ENCODE results near the gene TAF13.

Gene TAF13

GRCh38 chr1:109105881-109106280 lies 30.1 kb upstream of the TAF13 start:
- TF ChIP-seq, protein P1, sequence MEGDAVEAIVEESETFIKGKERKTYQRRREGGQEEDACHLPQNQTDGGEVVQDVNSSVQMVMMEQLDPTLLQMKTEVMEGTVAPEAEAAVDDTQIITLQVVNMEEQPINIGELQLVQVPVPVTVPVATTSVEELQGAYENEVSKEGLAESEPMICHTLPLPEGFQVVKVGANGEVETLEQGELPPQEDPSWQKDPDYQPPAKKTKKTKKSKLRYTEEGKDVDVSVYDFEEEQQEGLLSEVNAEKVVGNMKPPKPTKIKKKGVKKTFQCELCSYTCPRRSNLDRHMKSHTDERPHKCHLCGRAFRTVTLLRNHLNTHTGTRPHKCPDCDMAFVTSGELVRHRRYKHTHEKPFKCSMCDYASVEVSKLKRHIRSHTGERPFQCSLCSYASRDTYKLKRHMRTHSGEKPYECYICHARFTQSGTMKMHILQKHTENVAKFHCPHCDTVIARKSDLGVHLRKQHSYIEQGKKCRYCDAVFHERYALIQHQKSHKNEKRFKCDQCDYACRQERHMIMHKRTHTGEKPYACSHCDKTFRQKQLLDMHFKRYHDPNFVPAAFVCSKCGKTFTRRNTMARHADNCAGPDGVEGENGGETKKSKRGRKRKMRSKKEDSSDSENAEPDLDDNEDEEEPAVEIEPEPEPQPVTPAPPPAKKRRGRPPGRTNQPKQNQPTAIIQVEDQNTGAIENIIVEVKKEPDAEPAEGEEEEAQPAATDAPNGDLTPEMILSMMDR (IDR thresholded peaks at IDR 0.05; ENCODE audit: insufficient read depth, low read depth, low read length, missing control alignments), result no peak

DNA sequence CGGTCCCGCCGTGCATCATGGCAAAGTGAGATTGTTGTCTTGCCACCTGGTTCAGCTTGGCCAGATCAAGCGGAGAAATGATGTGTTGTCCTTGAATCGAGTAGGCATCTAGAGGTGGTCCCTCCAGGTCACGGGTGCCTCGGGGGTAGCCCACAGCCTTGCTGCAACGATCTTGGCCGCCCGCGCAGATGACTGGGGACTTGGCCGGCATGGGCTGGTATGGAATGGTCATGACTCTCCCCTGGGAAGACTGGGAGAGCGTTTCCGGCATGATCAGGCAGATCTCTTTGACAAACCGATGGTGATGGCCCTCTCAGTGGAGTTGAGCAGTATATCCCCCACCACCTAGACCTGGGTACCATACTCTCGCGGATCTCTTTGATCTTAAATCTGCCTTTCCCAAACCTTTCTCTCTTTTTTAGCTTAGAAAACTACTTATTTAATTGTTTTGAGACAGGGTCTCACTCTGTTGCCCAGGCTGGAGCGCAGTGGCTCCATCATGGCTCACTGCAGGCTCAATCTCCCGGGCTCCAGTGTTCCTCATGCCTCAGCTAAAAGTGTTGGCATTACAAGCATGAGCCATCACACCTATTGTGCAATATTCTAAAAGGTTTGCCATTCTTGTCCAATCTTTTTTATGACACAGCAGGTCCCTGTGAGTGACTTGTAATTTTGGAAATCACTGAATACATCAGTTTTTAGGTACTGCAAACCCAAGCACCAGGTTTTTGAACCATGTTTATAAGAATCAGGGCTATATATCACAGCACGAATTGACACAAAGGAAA lies 28.8 kb upstream of the TAF13 start:
- TF ChIP-seq, protein P1 (IDR thresholded peaks at IDR 0.05; ENCODE audit: insufficient read depth, low read depth, low read length, missing control alignments), result no peak
- H3K4me3 ChIP-seq (ENCODE audit: low read length), result no peak overlapping the region
- peak; percentile 62 for DNase-seq (ENCODE audit: low read depth)

More at GRCh38 chr1:109105881-109106280, 30.1 kb upstream of the TAF13 start:
- no peak for DNase-seq (ENCODE audit: low read depth)
- H3K4me3 ChIP-seq (ENCODE audit: low read length), result no peak overlapping the region

DNA sequence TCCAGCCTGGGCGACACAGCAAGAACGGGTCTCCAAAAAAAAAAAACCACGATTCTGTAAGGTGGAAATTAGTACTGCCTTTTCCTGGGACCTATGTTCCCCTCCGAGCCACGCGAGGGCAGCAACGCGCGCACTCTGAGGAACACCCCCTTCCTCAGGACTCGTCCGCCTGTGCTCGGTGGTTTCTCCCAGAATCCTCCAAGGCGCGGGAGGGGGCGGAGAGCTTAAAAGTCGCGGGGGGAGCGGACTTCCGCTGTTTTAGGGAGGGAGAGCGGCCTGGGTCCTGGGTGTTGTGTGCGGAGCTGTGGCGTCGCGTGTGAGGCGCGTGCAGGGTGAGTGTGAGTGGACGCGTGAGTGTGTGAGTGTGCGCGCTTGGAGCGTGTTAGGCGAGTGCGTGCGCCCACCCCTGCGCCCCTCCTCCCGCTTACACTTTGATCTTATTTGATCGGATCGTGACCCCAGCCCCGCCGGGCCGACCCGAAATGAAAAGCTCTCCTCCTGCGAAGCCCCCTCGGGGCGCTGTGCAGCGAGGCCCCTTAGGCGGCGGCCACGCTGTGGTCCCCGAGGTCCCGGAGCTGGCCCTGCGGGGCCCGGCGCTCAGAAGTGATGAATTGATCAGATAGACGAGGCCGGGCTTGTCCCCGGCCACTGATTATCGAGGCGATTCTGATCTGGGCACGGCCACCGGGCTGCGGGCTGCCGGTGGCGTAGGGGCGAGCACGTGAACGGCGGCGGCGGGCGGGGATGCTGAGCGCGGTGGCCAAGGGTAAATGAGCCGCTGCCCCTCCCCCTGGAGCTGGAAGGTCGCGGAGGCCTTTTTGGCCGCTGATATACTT lies 24.4 kb upstream of the TAF13 start:
- TF ChIP-seq, protein P1 (IDR thresholded peaks at IDR 0.05; ENCODE audit: insufficient read depth, low read depth, low read length, missing control alignments), result peak; percentile 84
- DNase-seq (ENCODE audit: low read depth), result peak; percentile 98
- peak overlapping the region; percentile 93 for H3K4me3 ChIP-seq (ENCODE audit: low read length)

GRCh38 chr1:109096120-109096519 lies 20.3 kb upstream of the TAF13 start:
- TF ChIP-seq, protein P1 (IDR thresholded peaks at IDR 0.05; ENCODE audit: insufficient read depth, low read depth, low read length, missing control alignments), result no peak
- DNase-seq (ENCODE audit: low read depth), result peak; percentile 61
- H3K4me3 ChIP-seq (ENCODE audit: low read length), result peak overlapping the region; percentile 14

DNA sequence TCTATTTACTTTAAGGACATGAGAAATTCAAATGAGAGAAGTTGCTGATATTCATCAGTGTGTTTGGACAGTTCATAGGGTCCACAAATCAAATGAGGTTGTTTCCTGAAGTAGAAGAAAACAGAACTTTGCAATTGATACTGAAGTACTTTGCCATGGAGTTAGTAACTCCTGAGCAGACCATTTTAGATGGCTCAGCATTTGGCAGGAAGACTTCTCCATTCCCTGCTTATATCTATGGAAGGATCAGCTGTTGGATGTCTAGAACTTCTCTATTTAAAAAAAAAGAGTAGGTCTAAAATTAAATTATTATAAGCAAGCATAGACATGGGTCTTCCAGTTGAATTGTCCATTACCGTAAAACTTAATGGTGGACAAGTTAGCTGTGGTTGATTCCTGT lies 19.8 kb upstream of the TAF13 start:
- H3K4me3 ChIP-seq (ENCODE audit: low read length), result no peak overlapping the region
- no peak for DNase-seq (ENCODE audit: low read depth)
- TF ChIP-seq, protein P1 (IDR thresholded peaks at IDR 0.05; ENCODE audit: insufficient read depth, low read depth, low read length, missing control alignments), result no peak

DNA sequence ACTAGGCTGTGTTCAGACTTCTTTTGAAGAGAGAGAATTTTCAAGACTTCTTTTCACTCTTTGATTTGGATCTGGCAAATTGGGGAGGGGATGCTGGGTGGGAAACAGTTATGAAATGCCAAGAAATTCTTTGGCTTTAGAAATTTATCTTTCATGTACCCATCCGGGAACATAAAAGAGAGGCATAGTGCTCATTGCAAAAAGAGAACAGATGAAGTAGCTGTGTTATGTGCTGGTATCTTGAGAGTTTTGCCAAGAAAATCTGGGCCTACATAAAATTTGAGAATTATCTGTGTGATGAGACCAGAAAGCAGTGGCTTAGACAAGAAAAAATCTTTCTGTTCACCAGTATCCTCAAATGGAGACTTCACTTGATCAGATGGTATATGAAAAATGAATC lies 19.1 kb upstream of the TAF13 start:
- no peak overlapping the region for H3K4me3 ChIP-seq (ENCODE audit: low read length)
- TF ChIP-seq, protein P1 (IDR thresholded peaks at IDR 0.05; ENCODE audit: insufficient read depth, low read depth, low read length, missing control alignments), result no peak
- no peak for DNase-seq (ENCODE audit: low read depth)

All from epithelial cell of esophagus (primary cell).